Lower leg skin (tissue), 3 donors: ENCODE data around the gene TNFRSF6B.

Experiments used
- POLR2A ChIP-seq, 2 donors: fragments of 450-650 bp; IDR thresholded peaks; one replicate each; pipeline ENCODE4 v1.6.1; 2016 to 2017; ENCODE audit warnings: antibody characterized with exemption in 2 of 2, mild to moderate bottlenecking in 1 of 2, moderate library complexity in 1 of 2
- TF ChIP-seq, protein P1 (sequence below), 3 donors: fragments of 450-650 bp; IDR thresholded peaks; one replicate each; pipeline ENCODE4 v1.5.1; 2016; ENCODE audit warnings: antibody characterized with exemption in 3 of 3, mild to moderate bottlenecking in 3 of 3, moderate library complexity in 2 of 3

- TF ChIP-seq, protein P1, sequence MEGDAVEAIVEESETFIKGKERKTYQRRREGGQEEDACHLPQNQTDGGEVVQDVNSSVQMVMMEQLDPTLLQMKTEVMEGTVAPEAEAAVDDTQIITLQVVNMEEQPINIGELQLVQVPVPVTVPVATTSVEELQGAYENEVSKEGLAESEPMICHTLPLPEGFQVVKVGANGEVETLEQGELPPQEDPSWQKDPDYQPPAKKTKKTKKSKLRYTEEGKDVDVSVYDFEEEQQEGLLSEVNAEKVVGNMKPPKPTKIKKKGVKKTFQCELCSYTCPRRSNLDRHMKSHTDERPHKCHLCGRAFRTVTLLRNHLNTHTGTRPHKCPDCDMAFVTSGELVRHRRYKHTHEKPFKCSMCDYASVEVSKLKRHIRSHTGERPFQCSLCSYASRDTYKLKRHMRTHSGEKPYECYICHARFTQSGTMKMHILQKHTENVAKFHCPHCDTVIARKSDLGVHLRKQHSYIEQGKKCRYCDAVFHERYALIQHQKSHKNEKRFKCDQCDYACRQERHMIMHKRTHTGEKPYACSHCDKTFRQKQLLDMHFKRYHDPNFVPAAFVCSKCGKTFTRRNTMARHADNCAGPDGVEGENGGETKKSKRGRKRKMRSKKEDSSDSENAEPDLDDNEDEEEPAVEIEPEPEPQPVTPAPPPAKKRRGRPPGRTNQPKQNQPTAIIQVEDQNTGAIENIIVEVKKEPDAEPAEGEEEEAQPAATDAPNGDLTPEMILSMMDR (IDR thresholded peaks at IDR 0.05) = no peak
- TF ChIP-seq POLR2A (IDR thresholded peaks at IDR 0.05) = no peak
Measured at GRCh38 chr20:63711085-63711645, 14.7 kb downstream of the TNFRSF6B start.
